Liver (tissue), 9 donors: Measurements from ENCODE around the gene RNU5D-1. TPM values are rescaled to one million over a fixed set of nuclear protein-coding genes. Genes with fewer than 3 reads are reported as not detected.

ENCODE experiments used
- DNase-seq: peaks from one replicate; pipeline ENCODE4 v3.0.0-alpha.2; 2017; ENCODE audit warnings: low spot score
- H3K27ac ChIP-seq, 2 donors: one replicate each; pipeline ENCODE4 v1.7.0; 2013; ENCODE audit warnings: inconsistent platforms in 2 of 2, low read length in 2 of 2, control low read depth in 1 of 2, low read depth in 1 of 2, mild to moderate bottlenecking in 1 of 2
- H3K27me3 ChIP-seq, 4 donors: one replicate each; pipeline versions ENCODE4 v1.6.1 to v1.7.0; 2013; ENCODE audit warnings: low read length in 3 of 4, inconsistent platforms in 1 of 4, mild to moderate bottlenecking in 1 of 4, moderate library complexity in 1 of 4; ENCODE audit not compliant: control insufficient read depth in 4 of 4, insufficient read depth in 4 of 4
- H3K36me3 ChIP-seq, 4 donors: one replicate each; pipeline versions ENCODE4 v1.6.1 to v1.7.0; 2013; ENCODE audit warnings: low read length in 3 of 4, mild to moderate bottlenecking in 3 of 4, low read depth in 1 of 4, moderate library complexity in 1 of 4; ENCODE audit not compliant: control insufficient read depth in 4 of 4, insufficient read depth in 3 of 4
- H3K4me1 ChIP-seq, 4 donors: one replicate each; pipeline versions ENCODE4 v1.6.1 to v1.7.0; 2013; ENCODE audit warnings: low read length in 3 of 4, mild to moderate bottlenecking in 3 of 4, moderate library complexity in 1 of 4; ENCODE audit not compliant: control insufficient read depth in 4 of 4, insufficient read depth in 4 of 4
- H3K4me3 ChIP-seq, 3 donors: one replicate each; pipeline versions ENCODE4 v1.6.1 to v1.7.0; 2013; ENCODE audit warnings: low read length in 3 of 3, control low read depth in 1 of 3, low read depth in 1 of 3, mild to moderate bottlenecking in 1 of 3
- H3K9ac ChIP-seq, 2 donors: one replicate each; pipeline ENCODE4 v1.7.0; 2013; ENCODE audit warnings: low read length in 2 of 2, mild to moderate bottlenecking in 2 of 2, moderate library complexity in 2 of 2, control low read depth in 1 of 2, low read depth in 1 of 2
- H3K9me3 ChIP-seq, 4 donors: one replicate each; pipeline versions ENCODE4 v1.6.1 to v1.7.0; 2013; ENCODE audit warnings: low read length in 3 of 4; ENCODE audit not compliant: control insufficient read depth in 4 of 4
- ATF3 ChIP-seq: IDR thresholded peaks from 2 replicates; pipeline ENCODE4 v1.6.1; 2016; ENCODE audit warnings: antibody characterized with exemption
- CTCF ChIP-seq: fragments of 150-350 bp; IDR thresholded peaks from 2 replicates; pipeline ENCODE4 v1.5.1; 2017; ENCODE audit warnings: improper control_type of control experiment, low read depth, low read length; ENCODE audit not compliant: missing input control
- EGR1 ChIP-seq, 2 donors: IDR thresholded peaks; 2 replicates each; pipeline ENCODE4 v1.6.1; 2016 to 2018; ENCODE audit warnings: antibody characterized with exemption in 2 of 2, low read depth in 2 of 2
- FOXA1 ChIP-seq: IDR thresholded peaks from 2 replicates; pipeline ENCODE4 v1.6.1; 2016; ENCODE audit warnings: antibody characterized with exemption
- GABPA ChIP-seq, 2 donors: IDR thresholded peaks in 1 of 2; conservative IDR thresholded peaks in 1 of 2; 2 replicates each; pipeline ENCODE4 v1.6.1; 2016; ENCODE audit warnings: antibody characterized with exemption in 2 of 2, mild to moderate bottlenecking in 1 of 2, moderate library complexity in 1 of 2
- HNF4A ChIP-seq, 2 donors: conservative IDR thresholded peaks; 2 replicates each; pipeline ENCODE4 v1.6.1; 2016; ENCODE audit warnings: antibody characterized with exemption in 2 of 2, mild to moderate bottlenecking in 2 of 2
- HNF4G ChIP-seq: IDR thresholded peaks from 2 replicates; pipeline ENCODE4 v1.6.1; 2016; ENCODE audit warnings: antibody characterized with exemption
- JUND ChIP-seq, 2 donors: IDR thresholded peaks; 2 replicates each; pipeline ENCODE4 v1.6.1; 2016; ENCODE audit warnings: antibody characterized with exemption in 2 of 2
- MAX ChIP-seq: IDR thresholded peaks from 2 replicates; pipeline ENCODE4 v1.6.1; 2016; ENCODE audit warnings: antibody characterized with exemption
- NR2F2 ChIP-seq: IDR thresholded peaks from 2 replicates; pipeline ENCODE4 v1.6.1; 2016; ENCODE audit warnings: antibody characterized with exemption
- RAD21 ChIP-seq, 2 donors: IDR thresholded peaks; 2 replicates each; pipeline ENCODE4 v1.6.1; 2016; ENCODE audit warnings: antibody characterized with exemption in 2 of 2, mild to moderate bottlenecking in 2 of 2
- REST ChIP-seq: IDR thresholded peaks from 2 replicates; pipeline ENCODE4 v1.6.1; 2016; ENCODE audit warnings: antibody characterized with exemption, mild to moderate bottlenecking
- SP1 ChIP-seq: IDR thresholded peaks from 2 replicates; pipeline ENCODE4 v1.6.1; 2018; ENCODE audit warnings: antibody characterized with exemption, mild to moderate bottlenecking
- YY1 ChIP-seq: IDR thresholded peaks from 2 replicates; pipeline ENCODE4 v1.6.1; 2016; ENCODE audit warnings: antibody characterized with exemption, mild to moderate bottlenecking
- ZBTB33 ChIP-seq: IDR thresholded peaks from 2 replicates; pipeline ENCODE4 v1.6.1; 2016; ENCODE audit warnings: antibody characterized with exemption
- WGBS: extraction: QIAGEN DNeasy Blood & Tissue Kit; methylation state at CpG from one replicate; pipeline ENCODE4 v1.1.7; 2013; 5-methylcytosine and 5-hydroxymethylcytosine counted together
- polyA plus RNA-seq, 2 donors: library from polyadenylated mRNA; stranded (reverse) in 1 of 2; unstranded in 1 of 2; fragments of 200-250 nt in 1 of 2; fragments of >200 nt in 1 of 2; fragmentation: Nextera tagmentation in 1 of 2; extraction: Ambion mirVana in 1 of 2; gene quantifications; one replicate each; pipeline versions ENCODE4 v1.2.1 to v1.2.3, GENCODE V29; 2013 to 2015
- total RNA-seq, 2 donors: library from RNA; depleted of rRNA; stranded (reverse); fragments of >200 nt; gene quantifications; one replicate each; pipeline ENCODE4 v1.2.3, GENCODE V29; 2014
- donor health status: healthy.
- donor health status: healthy.
- donor health status: healthy.
- donor health status: healthy.
- donor health status: healthy.

RNU5D-1 gene
- total and polyA plus RNA-seq, 4 donors = not detected

GRCh38 chr1:44724296-44724954 is 6.5 kb downstream of the RNU5D-1 start:
- no peak for TF ChIP-seq GABPA (IDR thresholded peaks at IDR 0.05 in 1 of 2, conservative IDR thresholded peaks at IDR 0.05 in 1 of 2)
- TF ChIP-seq HNF4A (conservative IDR thresholded peaks at IDR 0.05) = no peak
- Histone ChIP-seq H3K4me3 (no peak overlapping the region), H3K4me1 (no peaks in the 10 kb centered on the region), H3K36me3 (no peaks in the 10 kb centered on the region), H3K27me3 (no peaks in the 10 kb centered on the region), H3K9me3 (no peaks in the 10 kb centered on the region), H3K9ac (no peak overlapping the region), H3K27ac (no peak overlapping the region)
- no peak for DNase-seq
- 72% methylated on average over 64 of the region's 64 CpGs for WGBS

GRCh38 chr1:44723496-44724295 is 7.3 kb downstream of the RNU5D-1 start:
- DNase-seq = no peak
- no peak overlapping the region for H3K9ac ChIP-seq
- H3K9me3 ChIP-seq = no peaks in the 10 kb centered on the region
- no peak overlapping the region for H3K4me3 ChIP-seq
- H3K27ac ChIP-seq = no peak overlapping the region
- no peaks in the 10 kb centered on the region for H3K27me3 ChIP-seq
- no peak for TF ChIP-seq NR2F2
- TF ChIP-seq SP1 = no peak
- TF ChIP-seq EGR1 (IDR thresholded peaks at IDR 0.05; ENCODE audit: low read depth in 2 of 2) = no peak
- no peak for TF ChIP-seq ZBTB33
- no peak for TF ChIP-seq MAX
- H3K36me3 ChIP-seq = no peaks in the 10 kb centered on the region
- no peaks in the 10 kb centered on the region for H3K4me1 ChIP-seq
- WGBS = 86% methylated on average over 28 of the region's 28 CpGs

GRCh38 chr1:44723064-44723463 is 7.9 kb downstream of the RNU5D-1 start:
- 82% methylated on average over 9 of the region's 9 CpGs for WGBS
- Histone ChIP-seq H3K9me3 (no peaks in the 10 kb centered on the region), H3K27me3 (no peaks in the 10 kb centered on the region), H3K36me3 (no peaks in the 10 kb centered on the region), H3K4me3 (no peak overlapping the region), H3K27ac (no peak overlapping the region), H3K9ac (no peak overlapping the region), H3K4me1 (no peaks in the 10 kb centered on the region)
- DNase-seq = no peak
- no peak for TF ChIP-seq NR2F2
- no peak for TF ChIP-seq REST
- no peak for TF ChIP-seq ZBTB33
- TF ChIP-seq RAD21 (IDR thresholded peaks at IDR 0.05) = no peak
- TF ChIP-seq GABPA (IDR thresholded peaks at IDR 0.05 in 1 of 2, conservative IDR thresholded peaks at IDR 0.05 in 1 of 2) = no peak
- no peak for TF ChIP-seq MAX
- no peak for TF ChIP-seq HNF4G
- no peak for TF ChIP-seq CTCF
- TF ChIP-seq ATF3 = no peak
- TF ChIP-seq JUND (IDR thresholded peaks at IDR 0.05) = no peak
- no peak for TF ChIP-seq SP1
- TF ChIP-seq FOXA1 = no peak
- TF ChIP-seq YY1 = no peak
- TF ChIP-seq EGR1 (IDR thresholded peaks at IDR 0.05; ENCODE audit: low read depth in 2 of 2) = no peak
